ENCODE measurements around the gene AUTS2. TPM values are rescaled to one million over a fixed set of nuclear protein-coding genes. Genes with fewer than 3 reads are reported as not detected.

The AUTS2 gene
- total and polyA plus RNA-seq, 10 of the 15 experiments (the other 5 are each of a cell fraction or from before 2014, with no cell fraction given): 6.4 to 55.6 (median 21.6) TPM

GRCh38 chr7:69687739-69688433 lies 89.6 kb downstream of the AUTS2 start:
- Histone ChIP-seq H4K20me1 (ENCODE audit: control insufficient read depth, insufficient read depth) (no peaks in the 10 kb centered on the region), H3K4me3 (no peak overlapping the region), H3K27ac (ENCODE audit: control insufficient read depth, insufficient read depth) (no peak overlapping the region), H3K9ac (ENCODE audit: control insufficient read depth, insufficient read depth, low read length) (no peak overlapping the region), H3K4me2 (ENCODE audit: control insufficient read depth, insufficient read depth) (no peak overlapping the region), H3K27me3 (replicated peaks in 1 of 2; ENCODE audit: control insufficient read depth in 2 of 2, insufficient read depth in 2 of 2, low read length in 1 of 2) (no peaks in the 10 kb centered on the region), H3K36me3 (ENCODE audit: control insufficient read depth in 2 of 2, insufficient read depth in 2 of 2, low read length in 1 of 2) (peaks cover 0 to 9% of the 10 kb centered on the region in 2 experiments; a peak in 2 of 4 replicates), H3K4me1 (ENCODE audit: control insufficient read depth, insufficient read depth, low read length) (peaks cover 21% of the 10 kb centered on the region), H3K9me3 (replicated peaks; ENCODE audit: control insufficient read depth, insufficient read depth, low read length) (no peaks in the 10 kb centered on the region; the same call in 2 of the 3 replicates), H2AFZ (ENCODE audit: control insufficient read depth, low read depth, low read length) (no peak overlapping the region), H3K79me2 (ENCODE audit: control insufficient read depth, insufficient read depth, low read length) (peaks cover 6% of the 10 kb centered on the region)
- CTCF ChIA-PET: interaction anchor here (1.0 to 3.8 kb wide), 6 partner anchors 9 to 84 kb away, joined by 3 to 16 read pairs (median 5); no protein-coding TSS in a partner anchor
- in situ Hi-C loops (cut with MboI): no loop called here
- DNase-seq (ENCODE audit: low read depth, low spot score) (no peak), ATAC-seq (no peak), FAIRE-seq (peak; percentile 41)
- intact Hi-C loops (cut with micrococcal nuclease; ENCODE audit: unreplicated experiment): no loop called here
- RAD21 ChIA-PET (ENCODE audit: unreplicated experiment): interaction anchor here (0.6 to 7.5 kb wide), 6 partner anchors 8 to 51 kb away, joined by 3 to 35 read pairs (median 4); no protein-coding TSS in a partner anchor
- SMC1A ChIA-PET (ENCODE audit: uncharacterized antibody, unreplicated experiment): interaction anchor here (0.7 to 10.1 kb wide), 17 partner anchors 10 to 137 kb away, joined by 3 to 79 read pairs (median 5); no protein-coding TSS in a partner anchor
- TF ChIP-seq HDAC2 (IDR thresholded peaks at IDR 0.05) (no peak), REST (IDR thresholded peaks at IDR 0.05; ENCODE audit: low read depth, low read length) (no peak), MAX (IDR thresholded peaks at IDR 0.05; ENCODE audit: low read depth, low read length) (no peak), IKZF1 (conservative IDR thresholded peaks at IDR 0.05) (no peak), CEBPB (IDR thresholded peaks at IDR 0.05; ENCODE audit: borderline replicate concordance in 1 of 2, low read depth in 2 of 2, low read length in 2 of 2) (no peak), RCOR1 (conservative IDR thresholded peaks at IDR 0.05; ENCODE audit: low read depth, low read length) (no peak), SMAD1 (IDR thresholded peaks at IDR 0.05; ENCODE audit: low read depth, partially characterized antibody) (no peak), NR2F1 (conservative IDR thresholded peaks at IDR 0.05) (no peak), ZNF274 (IDR thresholded peaks at IDR 0.05; ENCODE audit: insufficient read depth, insufficient read length) (no peak), ATF3 (IDR thresholded peaks at IDR 0.05; ENCODE audit: borderline replicate concordance, extremely low read depth, low read depth, low read length) (no peak)
- WGBS (ENCODE audit: insufficient coverage, insufficient replicate concordance, low lambda C conversion rate, missing lambda C conversion rate): 62% methylated on average over 4 of the region's 4 CpGs
- no TSS peak for BruUV-seq (replicated peaks)
- POLR2A ChIA-PET: interaction anchor here (0.9 to 2.3 kb wide), 5 partner anchors 9 to 87 kb away, joined by 3 to 6 read pairs (median 3); no protein-coding TSS in a partner anchor

Data from GM12878 (cell line).